NCI-H2196 (cell line): ENCODE data around the gene MAGEB1.

ENCODE experiments used
- DNase-seq: peaks from one replicate; lab custom pipeline; 2025; ENCODE audit not compliant: unreplicated experiment; lab: John Stamatoyannopoulos, UW

MAGEB1 gene

GRCh38 chrX:30296408-30297254, 49.7 kb downstream of the MAGEB1 start:
- DNase-seq, result no peak

GRCh38 chrX:30301208-30301607, 54.3 kb downstream of the MAGEB1 start:
- DNase-seq, result no peak
